DMS153 (cell line): Measurements from ENCODE around the gene AGPAT4.
A peak's percentile ranks its signal among the peaks of the same experiment; 100 is the strongest.
"Not testable (repeated sequence)": the region's sequence is repeated elsewhere in the genome, so short reads cannot be mapped to it uniquely, and the experiment has no call there.

Experiments
- DNase-seq: peaks from one replicate; lab custom pipeline; 2025; lab: John Stamatoyannopoulos, UW

Gene AGPAT4

DNA sequence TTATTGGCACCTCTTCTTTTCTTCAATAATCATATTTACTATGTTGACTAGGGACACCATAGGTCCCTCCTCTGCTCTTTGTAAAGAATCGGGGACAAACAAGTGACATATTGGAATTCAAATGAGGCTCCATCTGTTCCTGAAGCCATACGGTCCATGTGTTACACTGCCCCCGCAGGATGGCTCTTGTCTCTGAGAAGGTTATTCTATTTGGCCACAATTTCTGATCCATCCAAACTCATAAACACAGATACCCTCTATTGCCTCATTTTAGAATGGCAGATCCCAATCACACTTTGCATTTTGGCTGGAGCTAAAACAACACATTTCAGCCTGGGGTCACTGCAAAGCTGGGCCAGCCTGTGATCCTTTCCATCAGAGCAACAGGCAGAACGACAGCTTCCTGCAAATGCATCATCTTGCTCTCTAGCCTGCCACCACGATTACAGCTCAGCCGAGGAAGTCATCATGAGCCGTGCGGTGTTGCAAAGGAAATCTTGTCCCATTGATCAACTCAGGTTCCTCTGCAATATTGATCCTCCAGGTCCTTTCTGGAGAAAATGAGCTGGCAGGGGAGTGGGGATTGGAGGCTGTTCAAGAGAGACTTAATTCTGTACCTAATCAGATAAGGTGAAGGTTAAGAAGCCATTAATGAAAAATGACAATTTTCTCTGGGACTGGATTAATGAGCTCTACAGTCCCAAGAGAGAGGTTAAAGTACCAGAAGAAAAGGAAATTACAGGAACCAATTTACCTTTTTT, 73.1 kb downstream of the AGPAT4 start:
- no peak for DNase-seq

DNA sequence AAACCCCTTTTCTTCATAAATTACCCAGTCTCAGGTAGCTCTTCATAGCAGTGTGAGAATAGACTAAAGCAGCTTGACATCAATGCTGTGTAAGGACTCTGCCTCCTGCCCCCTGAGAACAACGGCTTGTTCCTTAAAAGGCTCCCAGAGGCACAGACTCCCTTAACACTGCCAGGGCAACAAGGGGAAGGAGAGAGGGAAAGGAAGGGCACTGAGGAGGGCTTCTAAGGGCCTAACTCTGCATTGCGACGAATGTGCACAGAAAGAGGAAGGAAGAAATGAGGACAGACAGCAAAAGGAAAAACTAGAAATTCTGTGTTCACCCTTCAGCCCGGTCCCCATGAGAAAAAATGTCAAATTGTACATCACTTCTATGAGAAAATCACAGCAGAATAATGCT, 74.0 kb downstream of the AGPAT4 start:
- DNase-seq, result no peak

GRCh38 chr6:161198783-161199460, 74.9 kb downstream of the AGPAT4 start:
- no peak for DNase-seq

DNA sequence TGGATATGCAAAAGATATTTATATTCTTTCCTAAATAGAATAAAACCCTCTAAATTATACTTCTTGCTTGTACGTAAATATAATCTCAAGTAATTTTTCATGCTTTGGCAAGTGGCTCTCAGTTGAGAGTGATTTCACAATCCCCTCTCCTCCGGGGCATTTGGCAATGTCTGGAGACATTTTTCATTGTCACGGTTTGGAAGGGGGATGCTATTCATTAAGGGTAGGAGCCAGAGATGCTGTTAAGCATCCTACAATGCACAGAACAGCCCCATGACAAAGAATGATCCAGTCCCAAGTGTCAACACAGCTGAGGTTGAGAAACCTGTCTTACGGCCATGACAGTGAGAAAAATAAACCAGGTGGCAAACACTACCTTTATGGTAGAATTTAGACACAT, 75.7 kb downstream of the AGPAT4 start:
- DNase-seq, result no peak

DNA sequence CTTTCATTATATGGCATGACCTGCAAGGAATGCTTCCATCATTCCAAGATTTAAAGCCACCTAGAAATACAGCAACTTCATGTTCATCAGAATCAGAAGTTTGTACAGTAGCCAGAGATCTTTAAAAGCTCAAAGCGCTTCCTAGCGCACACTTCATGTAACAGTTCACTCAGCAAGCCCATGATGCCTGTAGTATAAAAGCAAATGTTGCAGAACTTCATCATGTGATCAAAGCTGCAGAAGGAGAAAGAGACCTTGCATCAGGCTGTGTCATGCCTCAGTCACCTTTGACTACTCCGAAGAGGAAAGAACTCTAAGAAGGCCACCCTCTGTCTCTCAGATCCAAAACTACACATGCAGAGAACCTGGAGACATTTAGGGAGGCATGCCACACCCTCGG, 78.5 kb downstream of the AGPAT4 start:
- DNase-seq, result no peak

GRCh38 chr6:161194374-161194773, 79.5 kb downstream of the AGPAT4 start:
- no peak for DNase-seq

- no peak for DNase-seq
Measured at GRCh38 chr6:161192636-161193411, 81.0 kb downstream of the AGPAT4 start.

GRCh38 chr6:161191671-161192070, 82.2 kb downstream of the AGPAT4 start:
- no peak for DNase-seq

DNA sequence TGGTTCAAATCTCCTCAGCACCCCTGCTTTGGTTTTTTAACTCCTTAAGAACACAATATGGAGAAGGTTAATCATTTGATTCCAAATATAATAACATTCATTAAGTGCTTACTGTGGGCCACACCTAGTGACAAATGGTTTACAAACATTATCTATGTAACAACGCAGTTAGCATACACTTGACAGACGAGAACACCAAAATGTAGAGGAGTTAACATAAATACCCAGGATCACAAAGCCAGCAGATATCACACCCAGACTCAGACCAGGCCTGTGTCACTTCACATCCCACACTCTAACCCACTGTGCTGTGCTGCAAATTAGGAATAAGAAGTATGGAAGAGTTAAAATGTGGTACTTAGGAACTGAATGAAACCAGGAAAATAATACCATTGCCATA, 82.9 kb downstream of the AGPAT4 start:
- no peak for DNase-seq

- no peak for DNase-seq
Measured at GRCh38 chr6:161189891-161190290, 84.0 kb downstream of the AGPAT4 start.

GRCh38 chr6:161188547-161189465, 85.1 kb downstream of the AGPAT4 start:
- no peak for DNase-seq

DNA sequence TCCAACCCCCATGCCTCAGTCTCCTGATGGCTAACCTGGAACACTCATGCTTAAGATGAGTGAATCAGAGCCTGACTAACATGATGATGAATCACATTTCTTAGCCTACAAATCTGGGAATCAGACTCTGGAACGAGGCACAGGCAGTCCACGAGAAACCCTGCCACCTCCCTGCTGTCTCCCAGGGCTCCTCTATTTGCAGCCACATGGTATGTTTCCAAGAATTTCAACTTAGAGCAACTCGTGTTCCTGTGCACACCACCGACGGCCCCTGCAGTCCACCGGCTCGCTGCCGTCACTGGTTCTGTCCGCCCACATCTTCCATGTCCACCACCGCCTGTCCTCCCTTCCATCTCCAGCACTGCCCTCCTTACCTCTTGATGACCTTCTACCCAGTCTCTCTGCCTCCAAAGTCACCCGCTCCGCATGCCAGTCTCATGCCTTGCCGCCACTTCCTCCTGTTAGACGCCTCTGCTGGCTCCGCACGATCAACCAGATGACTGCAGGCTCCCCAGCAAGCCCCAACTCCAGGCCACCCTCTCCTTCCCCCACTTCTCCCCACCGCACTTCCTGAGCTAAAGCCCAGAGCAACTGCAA, 87.6 kb downstream of the AGPAT4 start:
- no peak for DNase-seq

DNA sequence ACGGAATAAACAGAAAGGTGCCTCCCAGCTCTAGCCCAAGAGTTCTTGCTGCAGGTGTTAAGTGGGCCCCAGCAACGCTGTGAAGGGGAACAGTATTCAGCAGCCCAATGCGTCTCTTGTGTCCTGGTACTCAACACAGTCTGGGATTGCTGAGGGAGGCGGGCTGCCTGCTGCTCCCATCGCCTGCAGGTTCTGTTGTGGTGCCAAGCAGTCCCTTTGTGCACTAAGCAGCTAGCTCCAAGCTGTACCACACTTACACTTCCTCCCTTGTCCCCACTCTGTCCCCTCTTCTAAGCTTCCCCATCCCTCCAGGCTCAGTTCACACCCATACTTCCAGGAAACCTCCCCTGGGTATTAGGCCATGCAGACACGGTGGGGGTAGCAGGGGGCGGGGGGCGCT, 92.7 kb downstream of the AGPAT4 start:
- no peak for DNase-seq

DNA sequence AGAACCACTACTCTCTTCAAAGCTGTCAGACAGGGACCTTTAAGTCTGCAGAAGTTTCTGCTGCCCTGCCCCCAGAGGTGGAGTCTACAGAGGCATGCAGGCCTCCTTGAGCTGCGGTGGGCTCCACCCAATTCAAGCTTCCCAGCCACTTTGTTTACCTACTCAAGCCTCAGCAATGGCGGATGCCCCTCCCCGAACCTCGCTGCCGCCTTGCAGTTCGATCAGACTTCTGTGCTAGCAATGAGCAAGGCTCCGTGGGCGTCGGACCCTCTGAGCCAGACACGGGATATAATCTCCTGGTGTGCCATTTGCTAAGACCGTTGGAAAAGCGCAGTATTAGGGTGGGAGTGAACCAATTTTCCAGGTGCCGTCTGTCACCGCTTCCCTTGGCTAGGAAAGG, 95.7 kb downstream of the AGPAT4 start:
- DNase-seq, result not testable (repeated sequence)

DNA sequence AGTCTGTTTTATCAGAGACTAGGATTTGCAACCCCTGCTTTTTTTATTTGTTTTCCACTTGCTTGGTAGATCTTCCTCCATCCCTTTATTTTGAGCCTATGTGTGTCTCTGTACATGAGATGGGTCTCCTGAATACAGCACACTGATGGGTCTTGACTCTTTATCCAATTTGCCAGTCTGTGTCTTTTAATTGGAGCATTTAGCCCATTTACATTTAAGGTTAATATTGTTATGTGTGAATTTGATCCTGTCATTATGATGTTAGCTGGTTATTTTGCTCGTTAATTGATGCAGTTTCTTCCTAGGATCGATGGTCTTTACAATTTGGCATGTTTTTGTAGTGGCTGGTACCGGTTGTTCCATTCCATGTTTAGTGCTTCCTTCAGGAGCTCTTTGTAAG, 97.4 kb downstream of the AGPAT4 start:
- not testable (repeated sequence) for DNase-seq

DNA sequence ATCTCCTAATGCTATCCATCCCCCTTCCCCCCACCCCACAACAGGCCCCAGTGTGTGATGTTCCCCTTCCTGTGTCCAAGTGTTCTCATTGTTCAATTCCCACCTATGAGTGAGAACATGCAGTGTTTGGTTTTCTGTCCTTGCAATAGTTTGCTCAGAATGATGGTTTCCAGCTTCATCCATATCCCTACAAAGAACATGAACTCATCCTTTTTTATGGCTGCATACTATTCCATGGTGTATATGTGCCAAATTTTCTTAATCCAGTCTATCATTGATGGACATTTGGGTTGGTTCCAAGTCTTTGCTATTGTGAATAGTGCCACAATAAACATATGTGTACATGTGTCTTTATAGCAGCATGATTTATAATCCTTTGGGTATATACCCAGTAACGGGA, 101.1 kb downstream of the AGPAT4 start:
- DNase-seq, result not testable (repeated sequence)

DNA sequence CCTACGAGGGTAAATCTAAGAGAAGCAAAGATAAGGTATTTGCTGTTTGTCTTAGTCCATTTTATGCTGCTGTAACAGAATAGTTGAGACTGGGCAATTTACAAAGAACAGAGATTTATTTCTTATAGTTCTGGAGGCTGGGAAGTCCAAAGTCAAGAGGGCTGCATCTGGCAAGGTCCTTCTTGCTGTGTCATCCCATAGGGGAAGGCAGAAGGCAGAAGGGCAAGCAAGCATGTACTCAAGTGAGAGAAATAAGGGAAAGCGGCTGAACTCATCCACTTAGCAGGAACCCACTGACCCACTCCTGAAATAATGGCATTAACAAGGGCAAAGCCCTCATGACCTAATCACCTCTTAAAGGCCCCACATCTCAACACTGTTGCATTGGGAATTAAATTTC, 102.7 kb downstream of the AGPAT4 start:
- DNase-seq, result no peak

- DNase-seq, result peak; percentile 72
Measured at GRCh38 chr6:161169696-161170095, 104.2 kb downstream of the AGPAT4 start.

- no peak for DNase-seq
Measured at GRCh38 chr6:161169035-161169434, 104.8 kb downstream of the AGPAT4 start.

DNA sequence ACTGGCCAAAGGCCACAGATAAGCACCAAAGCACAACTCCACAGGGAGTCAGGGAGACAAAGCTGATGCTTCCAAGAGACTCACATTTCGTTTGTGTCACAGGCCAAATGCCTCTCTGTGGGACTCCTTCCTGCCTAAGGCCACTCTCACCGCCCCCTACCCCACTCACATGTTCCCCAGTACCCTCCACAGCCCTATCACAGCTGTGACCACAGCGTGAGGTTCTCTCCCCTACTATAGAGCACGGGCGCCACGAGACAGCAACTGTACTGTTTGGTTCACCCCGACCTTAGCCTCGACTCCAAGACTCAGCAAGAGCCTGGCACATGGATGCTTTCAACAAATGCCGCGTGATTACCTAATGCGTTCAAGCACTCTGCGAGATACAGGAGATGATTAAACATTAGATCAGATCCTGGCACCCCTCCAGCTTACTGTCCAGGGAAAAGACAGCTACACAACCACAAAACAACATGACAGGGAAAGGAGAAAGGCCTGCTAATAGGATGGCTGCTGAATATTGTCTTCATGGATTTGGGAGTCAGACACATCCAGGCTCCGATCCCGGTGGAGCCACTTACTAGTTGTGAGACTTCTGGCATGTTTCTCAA, 105.5 kb downstream of the AGPAT4 start:
- DNase-seq, result peak; percentile 94

- no peak for DNase-seq
Measured at GRCh38 chr6:161166677-161167076, 107.2 kb downstream of the AGPAT4 start.
